Activated gamma-delta T cell (primary cell): ENCODE data around the gene CNKSR3.

Source experiments
- DNase-seq: peaks from one replicate; lab custom pipeline; 2025; lab: John Stamatoyannopoulos, UW

Gene CNKSR3

DNA sequence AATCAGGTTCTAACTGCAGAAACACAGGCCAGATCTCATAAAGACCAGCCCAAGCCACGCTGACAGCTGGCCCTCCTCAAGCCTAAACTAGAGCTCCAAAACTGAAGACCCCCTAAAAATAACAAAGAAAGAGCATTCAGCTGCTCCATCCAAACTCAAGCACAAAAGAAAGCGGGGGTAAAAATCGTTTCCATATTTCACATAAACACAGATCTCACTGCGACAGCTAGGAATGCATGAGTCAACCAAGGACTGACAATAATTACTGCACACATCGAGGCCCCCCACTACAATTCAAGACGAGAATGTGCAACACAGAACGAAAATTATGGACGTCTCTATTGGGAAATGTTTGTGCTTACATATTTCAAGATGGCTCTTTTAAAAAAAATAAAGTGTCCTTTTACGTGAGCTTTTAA is 31.1 kb downstream of the CNKSR3 start:
- no peak for DNase-seq

DNA sequence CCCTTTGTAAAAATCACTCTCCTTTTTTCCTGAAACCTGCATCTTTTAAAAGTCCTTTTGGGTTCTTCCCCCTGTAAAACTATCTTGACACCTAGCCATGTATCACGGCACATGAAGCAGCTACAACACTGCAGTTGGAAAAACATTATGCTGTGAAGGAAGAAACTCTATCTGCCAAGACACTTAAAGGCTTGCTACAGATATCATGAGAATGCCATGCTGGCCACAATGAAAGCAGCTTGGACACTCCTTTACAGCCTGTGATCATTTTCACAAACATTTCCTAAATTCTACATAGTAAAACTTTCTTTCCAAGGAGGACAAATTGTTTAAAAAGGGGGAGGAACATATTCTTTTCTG is 31.8 kb downstream of the CNKSR3 start:
- no peak for DNase-seq

DNA sequence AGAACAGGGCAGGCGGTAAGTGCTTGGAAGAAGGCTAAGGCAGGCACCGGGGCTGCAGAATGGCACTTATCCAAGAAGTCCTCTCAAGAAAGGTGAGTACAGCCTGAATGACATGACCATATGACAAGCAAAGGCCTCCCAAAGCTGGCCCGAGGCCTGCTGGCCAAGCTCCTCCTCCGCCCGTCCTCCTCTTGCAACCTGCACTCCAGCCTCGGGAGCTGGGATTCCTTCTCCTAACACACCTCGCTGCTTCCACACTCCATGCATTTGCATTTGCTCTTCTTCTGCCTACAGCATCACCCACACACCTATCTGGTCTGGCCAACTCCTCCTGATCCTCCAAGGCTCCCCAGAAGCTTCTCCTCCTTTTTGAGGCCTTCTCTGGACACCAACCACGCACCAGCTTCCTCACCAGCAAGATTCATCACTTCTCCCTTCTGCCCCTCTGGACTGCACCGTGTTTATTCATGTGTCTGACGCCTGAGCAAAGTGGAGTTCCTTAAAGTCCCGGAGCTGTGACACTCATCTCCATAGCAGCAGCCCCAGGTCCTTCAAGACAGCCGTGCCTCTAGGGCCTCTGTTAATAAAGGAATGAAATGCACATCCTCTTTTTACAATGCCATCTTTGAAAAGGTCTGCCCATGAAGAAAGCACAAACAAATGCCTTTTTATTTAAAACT is 32.3 kb downstream of the CNKSR3 start:
- DNase-seq: no peak

DNA sequence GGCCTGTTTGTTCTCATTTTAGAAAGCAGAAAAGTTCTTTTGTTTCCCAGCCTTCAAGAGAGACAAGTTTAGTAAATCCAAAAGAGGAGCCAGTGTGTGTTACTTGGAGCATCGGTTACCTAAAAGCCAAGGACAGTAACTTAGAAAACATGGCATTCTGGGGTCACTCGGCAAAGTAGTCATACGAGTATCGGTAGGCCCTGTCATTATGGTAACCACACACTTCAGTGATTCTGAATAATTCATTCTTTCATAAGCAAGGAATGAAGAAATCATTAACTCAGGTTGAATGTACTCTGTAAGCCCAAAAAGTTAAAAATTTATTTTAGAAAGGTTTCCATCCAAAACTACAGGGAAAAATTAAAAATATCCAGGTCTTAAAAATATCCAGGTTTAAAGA is 34.0 kb downstream of the CNKSR3 start:
- no peak for DNase-seq

DNA sequence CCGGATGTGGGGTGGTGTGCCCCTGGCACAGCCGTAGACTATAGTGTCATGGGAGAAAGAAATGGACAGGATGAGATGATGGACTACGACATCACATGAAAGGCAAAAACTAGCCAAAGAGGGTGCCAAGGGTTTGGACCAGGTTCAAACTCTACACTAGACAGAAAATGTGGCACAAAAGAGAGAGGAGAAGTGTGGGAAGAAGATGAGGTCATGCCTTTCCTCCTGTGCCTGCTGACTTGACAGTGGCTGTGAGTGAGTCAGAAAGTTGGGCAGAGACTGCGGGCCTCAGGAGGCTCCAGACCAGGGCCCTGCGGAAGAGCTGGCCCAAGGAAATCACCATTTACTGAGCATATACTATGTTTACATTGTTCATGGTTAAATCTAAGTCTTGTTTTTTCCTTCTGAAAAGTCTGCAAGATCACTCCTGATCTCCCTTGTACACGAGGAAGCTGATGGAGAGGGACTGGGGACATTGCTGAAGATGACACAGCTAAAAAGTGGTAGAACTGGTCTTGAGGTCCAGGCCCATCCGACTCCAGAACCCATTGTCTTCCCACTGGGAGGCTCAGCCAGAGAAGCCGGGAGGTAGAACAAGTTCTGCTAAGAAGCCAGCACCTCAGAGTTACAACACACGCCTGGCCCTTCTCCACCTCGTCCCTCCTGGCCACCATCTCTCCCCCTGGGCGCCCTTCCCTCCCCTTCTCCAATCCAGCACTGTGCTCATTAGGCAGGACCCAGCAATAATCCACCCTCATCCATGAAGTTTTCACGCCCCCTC is 35.6 kb downstream of the CNKSR3 start:
- DNase-seq: no peak

DNA sequence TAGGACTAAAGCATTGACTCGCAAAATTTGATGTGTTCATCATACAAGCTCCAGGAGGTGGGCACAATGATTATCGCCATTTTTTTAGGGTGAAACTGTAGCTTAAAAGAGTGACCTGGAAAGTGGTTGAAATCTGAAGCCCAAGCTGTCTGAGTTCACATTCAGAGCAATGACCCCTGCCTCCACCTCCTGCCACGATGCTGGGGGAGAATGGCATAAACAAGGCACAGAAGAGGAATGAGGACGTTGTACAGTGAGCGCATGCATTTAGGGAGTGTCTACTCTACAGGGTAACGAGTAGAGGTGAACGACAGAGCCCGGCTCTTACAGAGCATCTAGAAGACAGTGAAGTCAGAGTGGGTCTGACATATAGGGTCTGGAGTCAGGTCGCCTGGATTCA is 37.2 kb downstream of the CNKSR3 start:
- no peak for DNase-seq

DNA sequence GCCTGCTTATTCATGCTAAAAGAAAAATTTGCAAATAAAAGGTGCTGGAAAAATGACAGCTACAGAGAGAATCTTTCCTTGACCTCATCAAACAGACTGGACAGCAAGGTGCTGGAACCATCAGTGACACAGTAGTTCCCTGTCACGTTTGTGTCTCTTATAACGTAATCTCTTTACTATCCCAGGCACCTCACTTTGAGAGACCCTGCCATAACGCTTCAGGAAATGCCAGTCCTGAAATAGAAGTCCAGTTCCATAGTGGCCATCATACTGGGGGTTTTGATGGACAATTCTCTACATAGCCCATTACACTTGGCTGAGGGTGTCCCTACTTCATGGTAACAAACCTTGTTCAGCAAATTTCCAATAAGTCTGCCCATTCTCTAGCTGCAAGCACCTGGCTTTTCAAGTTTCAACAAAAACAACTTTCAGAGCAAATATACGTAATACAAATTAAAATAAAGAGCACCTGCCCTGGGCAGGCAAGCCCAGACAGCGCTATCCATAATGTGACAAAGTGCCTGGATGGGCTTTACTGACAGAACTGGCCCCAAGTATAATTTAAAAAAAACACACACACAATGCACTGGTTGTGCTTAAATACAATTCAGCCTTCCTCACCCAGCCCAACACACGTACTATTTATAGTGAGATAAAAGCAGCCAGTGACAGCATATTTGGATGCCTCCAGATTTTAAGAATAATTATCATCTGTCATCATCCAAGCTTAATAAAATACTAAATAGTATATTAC is 38.7 kb downstream of the CNKSR3 start:
- DNase-seq: no peak

DNA sequence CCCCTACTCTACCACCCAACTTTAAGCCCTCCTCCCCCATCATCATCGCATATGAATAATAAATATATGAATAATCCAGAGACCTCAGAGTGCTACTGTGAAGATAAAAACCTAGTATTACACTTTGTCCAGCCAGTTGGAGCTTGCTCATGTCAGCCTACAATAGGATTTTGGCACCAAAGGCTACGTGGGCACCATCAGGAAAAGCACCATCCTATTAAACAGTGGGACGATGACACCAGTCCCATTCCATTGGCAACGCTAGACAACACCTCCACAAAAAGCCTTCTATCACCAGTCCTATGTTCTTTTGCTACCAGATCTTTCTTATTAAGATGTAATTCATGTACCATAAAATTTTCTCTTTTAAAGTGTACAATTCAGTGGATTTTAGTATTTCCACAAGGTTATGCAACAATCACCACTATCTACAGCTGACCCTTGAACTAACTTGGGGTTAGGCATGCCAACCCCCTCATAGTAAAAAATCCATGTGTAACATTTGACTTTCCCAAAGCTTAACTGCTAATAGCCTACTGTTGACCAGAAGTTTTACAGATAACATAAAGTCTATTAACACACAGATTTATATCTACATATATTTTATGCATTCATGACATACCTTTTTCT is 41.1 kb downstream of the CNKSR3 start:
- DNase-seq: no peak

DNA sequence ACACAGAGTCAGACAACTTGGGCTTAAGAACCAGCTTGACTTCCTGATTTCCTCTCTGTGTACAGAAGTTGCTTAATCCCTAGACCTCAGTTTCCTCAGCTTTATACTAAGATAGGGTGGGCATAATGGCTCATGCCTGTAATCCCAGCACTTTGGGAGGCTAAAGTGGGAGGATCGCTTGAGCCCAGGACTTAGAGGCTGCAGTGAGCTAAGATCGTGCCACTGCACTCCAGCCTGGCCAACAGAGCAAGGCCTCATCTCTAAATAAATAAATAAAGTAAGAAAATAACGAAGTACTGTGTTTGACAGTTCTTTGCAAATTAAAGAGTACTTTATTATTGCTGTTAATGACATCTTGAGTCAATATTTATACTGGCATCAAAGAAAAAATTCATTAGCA is 41.7 kb downstream of the CNKSR3 start:
- DNase-seq: no peak

DNA sequence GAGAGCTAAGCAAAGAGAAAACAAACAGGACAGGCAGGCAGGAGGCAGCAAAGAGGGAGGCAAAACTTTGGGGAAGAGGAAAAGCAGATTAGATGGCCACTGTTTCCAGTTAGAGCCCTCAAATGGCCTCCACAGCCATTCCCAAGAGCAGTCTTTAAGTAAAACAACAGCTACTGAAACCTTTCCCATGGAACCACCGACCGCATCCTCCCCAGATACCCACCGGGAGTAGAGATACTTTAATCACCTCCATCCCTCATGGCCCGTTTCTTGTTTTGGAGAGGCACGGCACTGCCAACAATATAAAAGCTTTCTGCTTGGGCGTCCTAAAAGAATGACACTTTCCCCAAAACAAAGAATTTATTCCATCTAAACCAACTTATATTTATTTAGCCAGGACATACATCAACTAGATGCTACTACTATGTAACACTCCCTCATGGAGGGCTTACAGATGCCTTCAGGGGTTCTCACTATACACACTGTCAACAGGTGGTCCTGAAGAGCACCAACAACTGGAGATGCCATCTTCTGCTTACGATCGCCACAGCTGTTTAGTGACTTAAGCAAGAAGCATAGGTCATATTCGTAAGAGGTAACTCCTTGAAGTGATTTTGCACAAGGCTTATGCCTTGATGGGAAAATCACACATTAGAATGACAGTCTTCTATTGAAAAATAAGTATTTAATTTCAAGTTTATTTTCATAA is 43.4 kb downstream of the CNKSR3 start:
- no peak for DNase-seq

DNA sequence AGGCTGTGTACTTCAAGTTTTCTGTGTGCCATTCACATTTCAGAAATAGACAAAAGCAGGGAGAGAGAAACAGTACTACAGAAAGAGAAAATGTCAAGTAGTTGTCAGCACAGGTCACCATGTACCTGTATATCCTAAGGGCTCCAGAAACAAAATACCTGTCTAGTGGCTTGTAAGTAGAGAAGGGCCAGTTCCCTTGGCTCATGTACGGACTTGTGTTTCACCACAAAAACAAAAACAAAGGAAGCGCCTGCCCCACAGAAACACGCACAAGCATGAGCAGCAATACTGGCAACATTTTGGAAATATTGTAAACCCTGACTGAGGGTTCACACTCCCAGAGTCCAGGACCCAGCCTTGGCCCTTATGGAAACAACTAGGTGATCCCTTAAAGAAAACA is 44.3 kb downstream of the CNKSR3 start:
- DNase-seq: no peak

DNA sequence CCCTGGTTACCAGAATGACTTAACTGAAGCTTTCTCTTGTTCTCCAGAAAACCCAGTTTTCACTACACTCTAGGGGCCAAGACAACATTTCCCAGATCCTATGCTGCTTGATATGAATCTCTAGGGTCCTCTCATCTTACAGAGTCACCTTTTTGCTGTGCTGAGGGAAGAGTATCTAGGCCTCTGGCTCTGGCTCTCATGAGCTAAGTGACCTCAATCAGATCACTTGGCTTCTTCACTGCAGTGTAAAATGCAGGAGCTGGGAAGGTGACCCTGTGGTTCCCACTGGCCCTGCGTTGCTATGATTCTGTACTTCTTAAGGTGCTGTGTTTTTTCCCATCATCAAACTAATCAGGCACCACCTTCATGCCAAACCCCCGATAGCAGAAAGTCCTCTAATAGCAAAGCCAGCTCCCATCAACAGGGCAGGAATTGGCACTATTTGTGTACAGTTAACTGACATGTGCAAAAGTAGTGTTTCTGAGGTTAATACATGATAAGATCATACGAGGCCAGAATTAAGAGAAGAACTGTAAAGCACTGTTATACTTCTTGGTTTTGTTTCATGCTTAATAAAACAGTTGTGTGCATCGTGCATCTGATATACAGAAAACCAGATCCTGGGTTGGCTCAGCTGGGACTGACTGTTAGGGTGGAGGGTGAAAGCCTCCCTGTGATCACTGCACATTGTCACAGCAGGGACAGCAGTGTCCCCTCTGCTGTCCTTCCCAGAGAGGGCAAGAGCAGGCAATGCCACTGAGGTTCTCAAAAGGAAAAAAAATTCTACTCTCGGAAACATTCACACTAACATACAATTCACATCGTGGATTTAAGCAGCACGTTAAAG is 46.7 kb downstream of the CNKSR3 start:
- no peak for DNase-seq

DNA sequence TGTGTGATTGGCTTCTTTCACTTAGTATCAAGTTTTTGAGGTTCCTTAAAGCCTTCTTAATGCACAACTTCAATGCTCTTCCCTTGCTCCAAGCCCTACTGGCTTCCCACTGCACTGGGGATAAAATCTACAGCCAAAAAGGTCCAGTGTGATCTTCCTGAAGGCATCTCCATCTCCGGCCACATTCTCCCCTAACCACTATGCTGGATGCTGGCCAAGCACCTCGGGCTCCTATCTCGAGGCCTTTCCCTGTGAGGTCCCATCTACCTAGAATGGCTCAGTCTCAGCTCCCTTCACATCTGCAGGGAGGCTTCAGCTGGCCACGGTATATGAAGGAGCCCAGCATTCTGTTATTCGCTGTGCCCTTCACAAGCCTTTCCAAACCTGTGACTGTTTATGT is 48.1 kb downstream of the CNKSR3 start:
- DNase-seq: no peak

DNA sequence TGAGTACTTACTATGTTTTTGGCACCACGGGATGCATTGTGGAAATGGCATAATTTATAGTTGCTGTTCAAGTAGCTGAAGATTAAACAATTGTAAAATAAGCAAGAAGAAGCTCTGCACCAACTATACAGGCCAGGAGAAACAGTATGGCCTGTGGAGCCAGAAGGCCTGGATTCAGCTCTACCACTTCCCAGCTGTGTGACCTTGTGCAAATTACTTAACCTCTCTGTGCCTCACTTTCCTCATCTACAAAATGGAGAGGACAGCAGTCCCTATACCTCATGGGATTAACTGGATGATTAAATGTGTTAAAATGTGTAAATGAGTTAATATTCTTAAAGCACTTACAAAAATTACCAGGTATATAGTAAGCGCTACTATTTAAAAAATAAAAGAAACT is 49.1 kb downstream of the CNKSR3 start:
- DNase-seq: no peak

DNA sequence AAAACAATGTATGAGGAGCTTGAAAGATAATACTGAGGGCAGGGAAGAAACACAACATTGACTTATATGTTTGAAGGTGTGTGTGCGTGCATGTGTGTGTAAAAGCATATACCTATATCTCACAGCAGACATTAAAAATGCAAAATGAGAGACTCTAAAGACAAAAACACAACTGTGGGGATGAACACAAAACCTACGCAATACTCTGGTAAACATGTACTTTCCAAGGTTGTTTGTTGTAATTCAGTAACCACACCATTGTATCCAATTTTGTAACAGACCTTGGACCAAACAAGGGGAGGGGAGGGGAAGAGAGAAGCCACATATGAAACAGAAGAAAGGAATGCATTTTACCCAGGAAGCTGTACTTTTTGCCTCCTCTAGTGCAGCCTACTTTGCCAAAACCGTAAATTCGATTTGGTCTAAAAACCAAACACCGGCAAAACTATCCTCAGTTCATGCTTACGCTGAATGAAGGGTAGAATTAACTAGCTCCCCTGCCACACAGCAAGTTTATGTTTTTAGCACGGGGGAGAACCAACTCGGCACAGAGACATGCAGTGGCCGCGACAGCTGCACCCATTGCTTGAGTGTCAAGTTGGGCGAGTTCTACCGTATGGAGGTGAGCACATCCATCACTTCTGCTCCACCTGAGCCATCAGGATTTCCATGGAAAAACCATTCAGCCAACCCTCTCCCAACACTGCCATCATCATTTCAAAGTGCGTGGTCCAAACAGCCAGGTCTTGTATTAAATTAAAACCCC is 50.0 kb downstream of the CNKSR3 start:
- DNase-seq: no peak

DNA sequence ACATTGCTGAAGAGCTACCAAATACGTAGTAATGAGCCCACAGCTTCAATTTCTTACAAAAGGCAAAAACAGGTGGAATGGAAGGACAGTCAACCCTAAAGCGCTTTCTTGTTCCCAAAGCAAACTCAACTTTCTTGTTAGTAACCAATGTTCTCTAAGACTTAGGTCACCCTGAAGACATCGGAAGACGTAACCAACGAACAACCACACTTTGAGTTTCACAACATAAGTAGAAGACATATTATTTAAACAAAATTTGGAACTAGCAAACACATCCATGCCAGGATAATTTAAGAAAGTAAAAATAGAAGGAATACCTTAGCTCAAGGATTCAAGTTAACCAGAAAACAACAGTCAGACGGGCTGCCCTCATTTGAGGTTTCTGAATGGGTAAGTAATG is 51.0 kb downstream of the CNKSR3 start:
- DNase-seq: no peak

DNA sequence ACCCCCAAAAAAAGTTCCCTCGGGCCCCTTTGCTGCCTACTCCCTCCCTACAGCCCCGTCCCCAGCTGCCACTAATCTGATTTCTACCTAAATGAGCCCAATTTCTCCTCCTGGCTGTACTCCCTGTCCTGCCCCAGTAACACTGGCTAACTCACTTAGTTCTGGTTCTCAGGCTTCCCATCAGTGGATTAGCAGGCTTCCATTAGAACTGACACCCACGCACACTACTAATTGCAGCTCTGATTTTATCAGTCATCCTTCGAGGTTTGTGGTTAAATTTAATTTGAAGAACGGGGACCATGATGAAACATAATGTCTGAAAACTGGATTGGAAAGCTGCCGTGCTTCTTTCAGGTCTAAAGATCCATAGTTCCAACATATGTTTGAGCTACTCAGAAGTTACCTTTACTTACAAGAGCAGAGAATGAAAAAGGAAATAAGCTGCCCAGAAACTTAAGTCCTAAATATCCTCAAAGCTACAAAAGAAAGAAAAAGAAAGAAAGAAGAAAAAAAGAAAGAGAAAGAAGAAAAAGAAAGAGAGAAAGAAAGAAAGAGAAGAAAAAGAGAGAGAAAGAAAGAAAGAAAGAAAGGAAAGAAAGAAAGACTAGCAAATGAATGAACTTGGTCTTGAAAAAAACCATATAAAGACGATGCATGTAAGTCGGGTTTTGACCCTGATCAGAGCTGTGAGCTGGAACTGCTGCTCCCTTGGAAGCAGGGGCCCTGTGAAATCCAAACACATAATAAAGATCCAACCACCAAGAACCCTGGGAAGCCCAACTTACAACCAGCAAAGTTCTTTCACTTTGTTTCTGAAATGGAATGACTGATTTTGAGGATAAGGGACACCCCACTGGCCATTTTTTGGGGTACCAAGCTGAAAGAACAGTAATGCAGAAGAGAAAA is 51.7 kb downstream of the CNKSR3 start:
- no peak for DNase-seq

DNA sequence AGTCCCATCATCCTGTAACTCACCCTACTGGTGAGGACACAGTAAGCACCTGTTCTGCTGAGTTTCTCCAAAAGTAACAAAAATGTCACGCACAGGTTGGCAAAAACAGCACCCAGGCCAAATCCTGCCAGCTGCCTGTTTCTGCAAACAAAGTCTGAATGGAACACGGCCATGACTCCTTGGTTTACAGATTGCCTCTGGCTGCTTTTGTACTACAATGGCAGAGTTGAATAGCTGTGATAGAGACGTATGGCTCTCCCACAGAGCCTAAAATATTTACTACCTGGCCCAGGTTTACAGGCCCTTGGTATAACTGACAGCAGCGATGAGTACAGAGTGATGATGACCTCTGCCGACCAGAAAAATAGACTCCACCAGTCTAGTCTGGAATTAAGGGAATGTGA is 52.6 kb downstream of the CNKSR3 start:
- no peak for DNase-seq

DNA sequence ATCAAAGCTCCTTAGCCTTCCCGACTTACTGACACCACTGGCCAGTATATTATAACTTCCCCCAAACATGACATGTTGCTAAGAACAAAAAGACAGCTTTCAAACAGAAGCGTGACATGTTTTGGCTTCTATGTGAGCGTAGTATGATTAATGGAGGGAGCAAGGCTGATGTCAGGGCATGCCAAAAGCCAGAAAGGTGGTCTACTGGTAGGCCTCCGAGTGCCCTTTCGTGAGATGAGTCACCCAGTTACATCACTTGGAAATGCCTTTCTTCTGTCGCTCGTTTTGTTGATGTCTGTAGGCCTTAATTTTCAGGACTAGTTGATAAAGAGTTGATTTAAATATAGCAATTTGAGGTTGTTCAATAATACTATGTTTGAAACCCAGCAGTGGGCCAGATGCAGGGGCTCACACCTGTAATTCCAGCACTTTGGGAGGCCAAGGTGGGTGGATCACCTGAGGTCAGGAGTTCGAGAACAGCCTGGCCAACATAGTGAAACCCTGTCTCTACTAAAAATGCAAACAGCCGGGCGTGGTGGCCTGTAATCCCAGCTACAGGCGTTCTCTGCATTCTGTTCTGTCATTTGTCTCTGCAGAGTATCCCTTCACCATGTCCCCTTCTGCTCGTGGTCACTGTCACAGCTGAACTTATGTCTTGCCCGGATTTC is 53.3 kb downstream of the CNKSR3 start:
- DNase-seq: no peak
